Right ventricle myocardium inferior (tissue), 1 donor: ENCODE results near the gene TMEM258. TPM values are rescaled to one million over a fixed set of nuclear protein-coding genes. Genes with fewer than 3 reads are reported as not detected.

ENCODE experiments used
- total RNA-seq: library from RNA; stranded (reverse); fragmentation: NEBNext Ultra II Directional; extraction: Animal tissue kit (Norgen Biotek cat#: 25700); gene quantifications from one replicate; pipeline ENCODE4 v1.2.1, GENCODE V29; 2021
- donor health status: DM: no; HTN: yes; CAD: no; lungs with severe emphysema.

The TMEM258 gene
- total RNA-seq, 1 donor from 2014 or later, result 130 TPM

Other genes starting within 250 kb of the TMEM258 start
- gene SYT7, start 211.5 kb downstream of the TMEM258 start, total RNA-seq, result 28.2 TPM
- gene DAGLA, start 112.2 kb downstream of the TMEM258 start, total RNA-seq, result 4.3 TPM
- 0.30 TPM for gene MYRF, start 40.0 kb downstream of the TMEM258 start, total RNA-seq
- 7.0 TPM for gene FEN1, start 312 bp upstream of the TMEM258 start, total RNA-seq
- gene FADS1, start 24.4 kb upstream of the TMEM258 start, total RNA-seq, result 25.7 TPM
- gene FADS2, start 35.7 kb upstream of the TMEM258 start, total RNA-seq, result 35.7 TPM
- gene FADS3, start 98.9 kb upstream of the TMEM258 start, total RNA-seq, result 113 TPM
- gene RAB3IL1, start 125.0 kb upstream of the TMEM258 start, total RNA-seq, result 14.0 TPM
- gene BEST1, start 157.8 kb upstream of the TMEM258 start, total RNA-seq, result 1.9 TPM
- gene FTH1, start 175.0 kb upstream of the TMEM258 start, total RNA-seq, result 2,493 TPM